HUES48 (cell line): Measurements from ENCODE around the gene HNRNPM.

Source experiments
- H3K27ac ChIP-seq: one replicate; pipeline ENCODE4 v1.7.0; 2013; ENCODE audit warnings: low read depth, low read length, inconsistent platforms
- H3K27me3 ChIP-seq: 2 replicates; pipeline ENCODE4 v1.6.1; 2013; ENCODE audit warnings: mild to moderate bottlenecking, low read length; ENCODE audit not compliant: control insufficient read depth, insufficient read depth
- H3K36me3 ChIP-seq: 2 replicates; pipeline ENCODE4 v1.6.1; 2013; ENCODE audit warnings: low read length; ENCODE audit not compliant: control insufficient read depth, insufficient read depth
- H3K4me1 ChIP-seq: 2 replicates; pipeline ENCODE4 v1.6.1; 2013; ENCODE audit warnings: mild to moderate bottlenecking, low read length; ENCODE audit not compliant: control insufficient read depth, insufficient read depth
- H3K4me3 ChIP-seq: 2 replicates; pipeline ENCODE4 v1.5.1; 2013; ENCODE audit warnings: mild to moderate bottlenecking, low read depth, low read length
- H3K9ac ChIP-seq: 2 replicates; pipeline ENCODE4 v1.6.1; 2013; ENCODE audit warnings: mild to moderate bottlenecking, low read depth, low read length, moderate library complexity
- H3K9me3 ChIP-seq: 2 replicates; pipeline ENCODE4 v1.6.1; 2013; ENCODE audit warnings: low read length; ENCODE audit not compliant: control insufficient read depth, insufficient read depth

The HNRNPM gene

GRCh38 chr19:8444677-8445487, at the start of gene HNRNPM:
TSS of gene HNRNPM (plus strand) at chr19:8444975. CDS start at chr19:8444999, 24 bp downstream.
- H3K9ac ChIP-seq, result peak within 1 kb of the TSS; percentile 100
- H3K4me3 ChIP-seq, result peak within 1 kb of the TSS; percentile 92
- H3K9me3 ChIP-seq, result no peaks in the 10 kb centered on the region
- peaks cover 16% of the 10 kb centered on the region for H3K36me3 ChIP-seq
- no peaks in the 10 kb centered on the region for H3K27me3 ChIP-seq
- peaks cover 35% of the 10 kb centered on the region for H3K4me1 ChIP-seq
- peak within 1 kb of the TSS; percentile 93 for H3K27ac ChIP-seq

GRCh38 chr19:8395621-8396082, 49.1 kb upstream of the HNRNPM start:
- peaks cover 3% of the 10 kb centered on the region; the same call in 1 of the 2 replicates for H3K4me1 ChIP-seq
- H3K4me3 ChIP-seq, result no peak overlapping the region
- no peak overlapping the region for H3K27ac ChIP-seq
- H3K27me3 ChIP-seq, result no peaks in the 10 kb centered on the region
- no peak overlapping the region for H3K9ac ChIP-seq
- H3K9me3 ChIP-seq, result no peaks in the 10 kb centered on the region
- 0 out of 2 replicates have a peak, but pooled peaks cover 5% of the 10 kb centered on the region for H3K36me3 ChIP-seq

- no peaks in the 10 kb centered on the region for H3K9me3 ChIP-seq
- no peak overlapping the region for H3K4me3 ChIP-seq
- peaks cover 3% of the 10 kb centered on the region; the same call in 1 of the 2 replicates for H3K4me1 ChIP-seq
- H3K27me3 ChIP-seq, result no peaks in the 10 kb centered on the region
- H3K9ac ChIP-seq, result no peak overlapping the region
- H3K27ac ChIP-seq, result no peak overlapping the region
- H3K36me3 ChIP-seq, result 0 out of 2 replicates have a peak, but pooled peaks cover 5% of the 10 kb centered on the region
These were observed 48.6 kb upstream of the HNRNPM start for GRCh38 chr19:8396185-8396562.

GRCh38 chr19:8396563-8397203, 48.1 kb upstream of the HNRNPM start:
- H3K27ac ChIP-seq, result no peak overlapping the region
- peaks cover 3% of the 10 kb centered on the region; the same call in 1 of the 2 replicates for H3K4me1 ChIP-seq
- H3K27me3 ChIP-seq, result no peaks in the 10 kb centered on the region
- H3K4me3 ChIP-seq, result no peak overlapping the region
- 0 out of 2 replicates have a peak, but pooled peaks cover 5% of the 10 kb centered on the region for H3K36me3 ChIP-seq
- H3K9me3 ChIP-seq, result no peaks in the 10 kb centered on the region
- H3K9ac ChIP-seq, result no peak overlapping the region

- Histone ChIP-seq H3K9ac (no peak overlapping the region), H3K27ac (no peak overlapping the region), H3K9me3 (no peaks in the 10 kb centered on the region), H3K4me1 (peaks cover 3% of the 10 kb centered on the region; the same call in 1 of the 2 replicates), H3K4me3 (no peak overlapping the region), H3K36me3 (peaks cover 11% of the 10 kb centered on the region), H3K27me3 (no peaks in the 10 kb centered on the region)
These were observed 47.5 kb upstream of the HNRNPM start for GRCh38 chr19:8397271-8397670.

- H3K27ac ChIP-seq, result no peak overlapping the region
- H3K36me3 ChIP-seq, result peaks cover 15% of the 10 kb centered on the region
These were observed 46.9 kb upstream of the HNRNPM start for GRCh38 chr19:8397746-8398310.

GRCh38 chr19:8398311-8398771, 46.4 kb upstream of the HNRNPM start:
- no peaks in the 10 kb centered on the region for H3K9me3 ChIP-seq
- peaks cover 3% of the 10 kb centered on the region; the same call in 1 of the 2 replicates for H3K4me1 ChIP-seq
- no peaks in the 10 kb centered on the region for H3K27me3 ChIP-seq
- no peak overlapping the region for H3K4me3 ChIP-seq
- H3K27ac ChIP-seq, result no peak overlapping the region
- H3K9ac ChIP-seq, result no peak overlapping the region
- H3K36me3 ChIP-seq, result peaks cover 20% of the 10 kb centered on the region

More at GRCh38 chr19:8397746-8398310, 46.9 kb upstream of the HNRNPM start:
- H3K9ac ChIP-seq, result no peak overlapping the region
- no peaks in the 10 kb centered on the region for H3K27me3 ChIP-seq
- no peak overlapping the region for H3K4me3 ChIP-seq
- peaks cover 3% of the 10 kb centered on the region; the same call in 1 of the 2 replicates for H3K4me1 ChIP-seq
- no peaks in the 10 kb centered on the region for H3K9me3 ChIP-seq

GRCh38 chr19:8399681-8400188, 45.0 kb upstream of the HNRNPM start:
- Histone ChIP-seq H3K36me3 (peaks cover 32% of the 10 kb centered on the region), H3K27me3 (no peaks in the 10 kb centered on the region), H3K27ac (no peak overlapping the region), H3K9ac (no peak overlapping the region), H3K4me1 (peaks cover 3% of the 10 kb centered on the region; the same call in 1 of the 2 replicates), H3K4me3 (no peak overlapping the region), H3K9me3 (no peaks in the 10 kb centered on the region)

- Histone ChIP-seq H3K9me3 (no peaks in the 10 kb centered on the region), H3K36me3 (peaks cover 39% of the 10 kb centered on the region)
These were observed 42.8 kb upstream of the HNRNPM start for GRCh38 chr19:8401981-8402411.

GRCh38 chr19:8403098-8403819, 41.5 kb upstream of the HNRNPM start:
- Histone ChIP-seq H3K36me3 (peaks cover 39% of the 10 kb centered on the region), H3K9me3 (no peaks in the 10 kb centered on the region), H3K4me1 (no peaks in the 10 kb centered on the region)

More at GRCh38 chr19:8401981-8402411, 42.8 kb upstream of the HNRNPM start:
- no peaks in the 10 kb centered on the region for H3K27me3 ChIP-seq
- H3K27ac ChIP-seq, result no peak overlapping the region
- H3K4me1 ChIP-seq, result peaks cover under 1% of the 10 kb centered on the region; the same call in 1 of the 2 replicates
- no peak overlapping the region for H3K4me3 ChIP-seq
- H3K9ac ChIP-seq, result no peak overlapping the region

More at GRCh38 chr19:8403098-8403819, 41.5 kb upstream of the HNRNPM start:
- H3K9ac ChIP-seq, result no peak overlapping the region
- H3K27ac ChIP-seq, result no peak overlapping the region
- no peaks in the 10 kb centered on the region for H3K27me3 ChIP-seq
- no peak overlapping the region for H3K4me3 ChIP-seq
